ENCODE measurements around the gene TMPRSS9.

TMPRSS9 gene

DNA sequence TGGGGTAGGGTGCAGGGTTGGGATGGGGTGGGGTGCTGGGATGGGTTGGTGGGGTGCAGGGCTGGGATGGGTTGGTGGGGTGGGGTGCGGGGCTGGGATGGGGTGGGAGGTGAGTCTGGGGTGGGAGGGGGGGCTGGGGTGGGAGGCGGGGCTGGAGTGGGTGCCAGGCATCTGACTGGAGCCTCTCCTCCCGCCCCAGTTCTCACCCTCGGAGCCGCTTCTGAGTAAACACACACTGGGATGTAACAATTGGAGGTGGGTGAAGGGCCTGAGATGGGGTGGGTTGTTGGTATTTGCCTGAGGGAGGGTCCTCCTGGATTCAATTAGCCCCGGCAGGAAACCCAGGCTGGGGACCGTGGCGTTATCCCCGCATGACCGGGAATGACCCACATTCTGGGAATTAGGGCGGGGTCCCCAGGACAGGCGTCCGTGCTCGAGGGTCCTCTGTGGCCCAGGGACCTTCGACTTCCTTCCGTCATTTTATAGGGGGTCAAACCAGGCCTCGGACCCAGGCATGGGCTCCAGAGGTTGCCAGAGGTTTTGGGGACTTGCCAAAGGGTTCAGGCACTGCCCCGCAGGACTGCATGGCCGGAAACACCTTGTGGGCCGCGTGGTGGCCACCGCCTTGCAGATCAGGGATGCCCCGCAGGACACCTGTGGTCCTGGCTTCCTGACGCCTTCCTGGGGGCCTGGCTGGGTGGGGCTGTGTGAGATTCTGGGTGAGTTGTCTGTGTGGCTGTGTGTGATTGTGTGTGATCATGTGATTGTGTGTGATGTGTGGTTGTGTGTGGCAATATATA, 1.4 kb downstream of the TMPRSS9 start:
- DNase-seq (ENCODE audit: low read depth, low spot score): no peak

DNA sequence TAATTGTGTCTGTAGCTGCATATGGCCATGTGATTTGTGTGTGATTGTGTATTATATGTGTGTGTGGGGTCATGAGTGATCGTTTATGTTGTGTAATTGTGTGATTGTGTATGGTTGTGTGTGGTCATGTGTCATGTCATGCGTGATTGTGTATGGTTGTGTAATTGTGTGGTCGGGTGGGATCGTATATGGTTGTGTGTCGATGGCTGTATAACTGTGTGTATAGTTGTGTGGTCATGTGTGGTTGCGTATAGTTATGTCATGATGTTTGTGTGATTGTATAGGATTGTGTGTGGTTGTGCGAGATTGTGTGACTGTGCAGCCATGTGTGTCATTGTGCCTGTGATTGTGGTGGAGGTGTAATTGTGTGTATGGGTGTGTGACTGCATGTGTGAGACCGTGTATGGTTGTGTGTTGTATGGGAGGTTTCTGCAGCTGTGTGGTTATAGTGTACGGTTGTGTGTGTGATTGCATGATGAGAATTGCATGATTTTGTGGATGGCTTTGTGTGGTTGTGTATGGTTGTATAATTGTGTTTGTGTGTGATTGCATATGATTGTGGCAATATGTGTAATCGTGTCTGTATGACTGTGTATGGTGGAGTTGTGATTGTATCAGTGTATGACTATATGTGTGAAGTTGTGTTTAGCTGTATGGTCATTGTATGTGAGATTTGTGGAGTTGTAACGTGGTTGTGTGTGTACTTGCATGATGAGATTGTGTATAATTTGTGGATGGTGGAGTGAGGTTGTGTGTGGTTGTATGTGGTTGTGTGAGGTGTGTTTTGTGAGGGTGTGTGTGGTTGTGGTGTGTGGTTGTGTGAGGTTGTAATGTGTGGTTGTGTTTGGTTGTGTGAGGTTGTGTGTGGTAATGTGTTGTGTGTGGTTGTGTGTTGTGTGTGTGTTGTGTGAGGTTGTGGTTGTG, 2.2 kb downstream of the TMPRSS9 start:
- no peak for DNase-seq (ENCODE audit: low read depth, low spot score)

DNA sequence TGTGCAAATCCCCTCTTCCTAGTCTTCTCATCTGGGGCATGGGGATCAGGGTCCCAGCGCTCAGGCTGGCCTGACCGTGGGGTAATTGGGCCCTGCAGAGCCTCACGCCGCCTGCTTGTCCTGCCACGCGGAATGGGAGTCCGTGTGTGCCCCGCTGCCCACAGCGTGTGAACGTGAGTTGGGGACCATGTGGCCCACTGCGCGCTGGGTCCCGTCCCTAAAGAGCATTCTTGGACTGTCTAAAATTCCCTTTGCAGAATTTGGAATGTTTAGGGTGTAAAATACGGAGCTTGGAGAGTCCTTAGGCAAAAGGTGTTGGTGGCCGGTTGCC, 2.9 kb downstream of the TMPRSS9 start:
- no peak for DNase-seq (ENCODE audit: low read depth, low spot score)

DNA sequence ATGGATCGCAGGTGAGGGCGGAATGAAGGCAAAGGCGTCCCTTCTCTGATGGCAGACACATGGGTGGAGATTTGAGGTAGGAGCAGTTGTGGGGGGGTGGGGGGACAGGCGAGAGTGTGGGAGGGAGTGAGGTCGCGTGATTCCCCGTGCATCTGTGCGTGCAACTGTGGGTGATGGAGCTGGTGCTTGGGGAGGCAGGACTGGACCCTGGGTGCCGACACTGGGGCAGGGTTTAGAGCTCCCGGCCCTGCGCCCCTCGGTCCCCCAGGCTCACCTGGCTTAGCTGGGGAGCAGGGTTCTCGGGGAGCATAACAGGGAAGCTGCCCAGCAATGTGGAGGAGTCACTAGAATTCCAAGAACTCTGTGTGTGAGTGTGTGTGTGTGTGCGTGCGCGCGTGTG, 3.4 kb downstream of the TMPRSS9 start:
- no peak for DNase-seq (ENCODE audit: low read depth, low spot score)

DNA sequence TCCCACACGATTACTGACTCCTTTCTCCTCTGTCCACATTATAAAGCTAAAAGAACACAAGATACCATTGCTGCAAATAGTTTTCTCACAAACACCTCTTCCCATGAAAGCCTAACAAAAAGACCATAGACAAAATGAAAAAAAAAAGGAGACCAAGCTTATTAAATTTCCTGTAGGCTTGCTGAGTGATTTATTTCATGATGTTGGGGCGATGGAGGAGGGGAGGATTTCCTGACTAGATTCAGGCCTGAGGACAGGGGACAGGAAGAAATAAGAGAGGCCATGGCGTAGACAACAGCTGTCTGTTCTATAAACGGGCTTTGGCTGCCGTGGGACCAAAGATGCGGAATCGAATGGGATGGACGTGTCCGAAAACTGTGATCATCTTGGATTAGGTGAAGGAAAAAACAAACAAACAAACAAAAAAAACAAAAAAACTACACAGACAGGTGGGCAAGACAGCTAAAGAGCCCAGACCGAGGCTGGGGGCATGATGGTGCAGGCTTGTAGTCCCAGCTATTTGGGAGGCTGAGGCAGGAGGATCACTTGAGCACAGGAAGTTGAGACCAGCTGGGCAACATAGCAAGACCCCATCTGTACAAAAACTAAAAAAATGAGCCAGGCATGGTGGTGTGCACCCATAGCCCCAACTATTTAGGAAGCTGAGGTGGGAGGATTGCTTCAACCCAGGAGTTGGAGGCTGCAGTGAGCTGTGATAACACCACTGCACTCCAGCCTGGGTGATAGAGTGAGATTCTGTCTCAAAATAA, 5.3 kb downstream of the TMPRSS9 start:
- DNase-seq (ENCODE audit: low read depth, low spot score): no peak

DNA sequence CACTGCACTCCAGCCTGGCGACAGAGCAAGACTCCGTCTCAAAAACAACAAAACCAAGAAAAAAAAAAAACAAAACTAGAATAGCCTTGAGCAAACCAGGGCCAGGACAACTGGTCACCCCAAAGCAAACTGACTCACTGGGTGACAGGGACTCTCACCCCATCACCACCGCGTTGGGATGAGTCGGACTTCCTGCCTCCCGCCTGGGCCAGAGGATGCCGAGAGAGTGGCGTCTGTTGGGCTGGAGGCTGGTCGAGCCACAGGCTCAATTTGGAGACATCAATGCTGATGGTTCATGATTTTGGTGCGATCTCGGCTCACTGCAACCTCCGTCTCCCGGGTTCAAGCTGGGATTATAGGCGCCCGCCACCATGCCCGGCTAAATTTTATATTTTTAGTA, 11.6 kb downstream of the TMPRSS9 start:
- DNase-seq (ENCODE audit: low read depth, low spot score): no peak

DNA sequence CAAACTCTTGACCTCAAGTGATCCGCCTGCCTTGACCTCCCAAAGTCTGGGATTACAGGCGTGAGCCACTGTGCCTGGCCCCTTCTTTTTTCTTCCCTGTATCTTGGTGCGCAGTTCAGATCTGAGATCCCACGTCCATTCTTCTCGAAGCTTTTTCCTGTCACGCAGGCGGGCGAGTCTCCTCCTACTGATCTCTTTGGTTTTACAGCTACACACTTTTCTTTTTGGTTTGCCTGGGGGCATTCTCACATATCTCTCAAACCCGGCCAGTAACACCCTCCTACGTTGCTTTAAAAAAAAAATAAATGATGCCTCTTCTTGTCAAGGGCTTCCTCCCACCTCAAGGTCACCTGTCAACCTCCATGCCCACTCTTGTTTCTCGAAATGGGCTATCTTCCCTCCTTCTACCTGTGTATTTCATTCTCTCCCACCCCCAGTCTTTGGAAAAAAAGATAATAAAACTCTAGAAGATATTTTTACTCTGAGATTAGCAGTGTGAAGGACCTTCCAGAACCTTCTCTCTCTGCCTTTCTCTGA, 12.1 kb downstream of the TMPRSS9 start:
- no peak for DNase-seq (ENCODE audit: low read depth, low spot score)

DNA sequence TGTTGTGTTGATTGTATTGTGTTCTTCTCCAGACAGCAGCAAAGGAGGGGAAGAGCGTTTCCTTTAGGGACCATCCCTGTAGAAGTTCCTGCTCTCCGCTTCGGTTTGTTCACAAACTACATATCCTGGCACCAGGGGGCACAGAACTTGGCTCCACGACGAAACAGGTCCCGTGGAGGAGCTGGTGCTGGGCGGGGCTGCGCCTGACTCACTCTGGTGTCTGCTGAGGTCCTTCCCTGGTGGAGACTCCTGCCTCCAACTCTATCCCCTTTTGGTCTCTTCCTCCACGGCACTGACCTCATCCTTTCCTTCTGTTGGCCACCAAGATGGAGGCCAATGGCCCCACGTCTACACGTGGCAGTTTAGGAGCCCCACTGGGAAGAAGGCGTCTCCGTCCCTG, 14.7 kb downstream of the TMPRSS9 start:
- no peak for DNase-seq (ENCODE audit: low read depth, low spot score)

DNA sequence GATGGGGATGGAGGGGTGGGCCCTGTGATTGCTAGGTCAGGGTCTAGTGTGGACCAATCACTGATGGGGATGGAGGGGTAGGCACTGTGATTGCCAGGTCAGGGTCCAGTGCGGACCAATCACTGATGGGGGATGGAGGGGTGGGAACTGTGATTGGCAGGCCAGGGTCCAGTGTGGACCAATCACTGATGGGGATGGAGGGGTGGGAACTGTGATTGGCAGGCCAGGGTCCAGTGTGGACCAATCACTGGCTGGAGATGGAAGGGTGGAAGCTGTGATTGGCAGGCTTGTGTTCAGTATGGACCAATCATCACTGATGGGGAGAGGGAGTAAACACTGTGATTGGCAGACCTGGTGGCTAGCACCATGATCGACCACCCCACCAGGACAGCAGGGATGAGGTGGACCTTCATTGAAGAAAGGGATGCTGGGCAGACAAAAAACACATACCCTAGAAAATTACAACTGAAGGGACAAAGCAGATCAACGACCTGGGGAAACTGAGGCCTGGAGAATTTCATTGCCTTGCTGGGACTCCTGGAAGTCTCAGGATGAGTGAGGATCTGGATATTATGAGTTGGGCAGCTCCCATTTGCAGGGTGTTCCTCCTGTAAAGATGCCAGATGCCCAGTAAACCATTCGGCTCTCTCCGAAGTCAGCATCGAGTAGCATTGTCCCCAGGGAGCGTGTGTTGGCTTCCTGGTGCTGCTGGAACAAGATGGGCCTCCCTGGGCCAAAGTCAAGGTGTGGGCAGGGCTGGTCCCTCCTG, 15.5 kb downstream of the TMPRSS9 start:
- no peak for DNase-seq (ENCODE audit: low read depth, low spot score)

DNA sequence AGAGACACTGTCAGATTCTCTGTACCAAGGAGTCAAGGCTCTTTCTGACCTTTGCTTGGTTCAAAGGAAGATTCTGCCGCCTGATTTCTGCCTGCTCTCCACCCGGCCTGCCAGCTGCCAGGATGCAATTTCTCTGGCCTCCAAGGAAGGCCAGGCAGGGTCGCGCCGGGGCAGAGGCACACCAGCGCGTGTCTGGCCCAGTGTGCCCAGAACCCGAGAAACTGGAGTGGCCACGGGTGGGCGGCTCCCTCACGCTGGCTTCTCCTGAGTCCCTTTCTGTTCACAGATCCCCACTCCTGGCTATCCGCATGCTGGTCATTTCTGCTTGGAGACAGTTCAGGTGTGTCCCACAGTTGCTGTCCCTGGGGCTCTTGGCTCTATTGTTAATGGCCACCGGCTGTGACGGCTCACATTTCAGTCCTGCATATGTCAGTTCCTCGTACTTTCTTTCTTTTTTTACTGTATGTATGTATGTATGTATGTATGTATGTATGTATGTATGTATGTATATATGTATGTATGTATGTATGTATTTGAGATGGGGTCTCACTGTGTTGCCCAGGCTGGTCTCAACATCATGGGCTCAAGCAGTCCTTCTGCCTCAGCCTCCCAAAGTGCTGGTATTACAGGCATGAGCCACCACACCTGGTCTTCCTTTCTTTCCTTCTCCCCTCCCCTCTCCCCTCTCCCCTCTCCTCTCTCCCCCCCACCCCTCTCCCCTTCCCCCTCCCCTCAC, 16.9 kb downstream of the TMPRSS9 start:
- DNase-seq (ENCODE audit: low read depth, low spot score): no peak

DNA sequence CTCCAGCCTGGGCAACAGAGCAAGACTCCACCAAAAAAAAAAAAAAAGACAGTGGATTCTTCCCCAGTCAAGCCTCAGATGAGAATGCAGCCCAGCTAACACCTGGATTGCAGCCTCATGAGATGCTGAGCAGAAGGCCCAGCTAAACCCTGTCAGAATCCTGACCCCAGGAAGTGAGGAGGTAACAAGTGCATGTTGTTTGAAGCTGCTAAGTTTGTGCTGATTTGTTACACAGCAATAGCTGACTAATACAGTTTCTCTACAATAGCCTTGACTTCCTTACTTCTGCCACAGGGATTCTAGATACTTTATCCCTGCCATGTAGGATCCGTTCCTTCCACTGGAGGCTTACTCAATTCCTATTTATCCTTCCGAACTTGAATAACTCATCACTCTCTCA, 20.5 kb downstream of the TMPRSS9 start:
- no peak for DNase-seq (ENCODE audit: low read depth, low spot score)

DNA sequence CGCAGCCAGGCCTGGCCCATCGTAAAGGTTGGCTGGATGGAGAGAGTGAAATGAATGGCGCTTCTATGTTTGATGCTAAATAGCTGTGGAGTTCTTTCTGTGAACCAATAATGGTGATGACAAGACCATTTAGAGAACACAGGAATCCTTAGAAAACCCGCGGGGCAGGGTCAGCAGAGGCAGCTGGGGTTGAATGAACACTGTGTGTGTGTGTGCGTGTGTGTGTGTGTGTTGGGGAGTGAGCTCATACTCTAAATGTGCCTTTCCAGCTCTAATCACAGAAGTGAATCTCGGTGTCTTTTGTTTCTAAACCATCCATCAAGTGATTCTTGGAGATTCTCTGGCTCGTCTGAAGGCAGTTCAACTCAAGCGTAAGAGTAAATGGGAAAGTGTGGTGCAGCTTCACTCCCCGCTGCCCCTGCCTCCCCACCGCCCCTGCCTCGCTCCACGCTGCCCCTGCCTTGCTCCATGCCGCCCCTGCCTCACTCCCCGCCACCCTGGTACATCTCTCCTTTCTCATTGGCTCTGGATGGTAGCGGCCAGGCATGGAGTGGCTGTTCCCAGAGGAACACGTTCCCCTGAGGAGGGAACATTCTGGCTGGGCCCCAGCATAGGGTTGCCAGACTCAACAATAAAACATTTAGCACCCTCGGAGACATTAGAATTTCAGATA, 21.2 kb downstream of the TMPRSS9 start:
- DNase-seq (ENCODE audit: low read depth, low spot score): no peak

DNA sequence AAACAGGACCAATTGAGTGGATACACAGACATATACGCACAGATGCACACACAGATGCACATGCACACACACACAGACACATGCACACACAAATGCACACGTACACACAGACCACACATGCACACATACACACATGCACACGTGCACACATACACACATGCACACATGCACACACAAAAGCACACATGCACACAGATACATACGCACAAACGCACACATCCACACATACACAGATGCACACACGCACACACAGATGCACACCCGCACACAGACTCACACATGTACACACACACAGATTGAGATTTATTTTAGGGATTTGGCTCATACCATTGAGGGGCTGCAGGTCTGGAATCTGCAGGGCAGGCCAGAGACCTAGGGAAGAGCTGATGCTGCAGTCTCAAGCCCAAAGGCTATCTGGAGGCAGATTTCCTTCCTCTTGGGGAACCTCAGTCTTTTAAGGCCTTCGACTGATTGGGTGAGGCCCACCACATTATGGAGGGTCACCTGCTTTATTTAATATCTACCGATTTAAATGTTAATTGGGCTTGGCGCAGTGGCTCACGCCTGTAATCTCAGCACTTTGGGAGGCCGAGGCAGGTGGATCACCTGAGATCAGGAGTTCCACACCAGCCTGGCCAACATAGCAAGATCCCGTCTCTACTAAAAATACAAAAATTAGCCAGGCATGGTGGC, 22.6 kb downstream of the TMPRSS9 start:
- DNase-seq (ENCODE audit: low read depth, low spot score): no peak

DNA sequence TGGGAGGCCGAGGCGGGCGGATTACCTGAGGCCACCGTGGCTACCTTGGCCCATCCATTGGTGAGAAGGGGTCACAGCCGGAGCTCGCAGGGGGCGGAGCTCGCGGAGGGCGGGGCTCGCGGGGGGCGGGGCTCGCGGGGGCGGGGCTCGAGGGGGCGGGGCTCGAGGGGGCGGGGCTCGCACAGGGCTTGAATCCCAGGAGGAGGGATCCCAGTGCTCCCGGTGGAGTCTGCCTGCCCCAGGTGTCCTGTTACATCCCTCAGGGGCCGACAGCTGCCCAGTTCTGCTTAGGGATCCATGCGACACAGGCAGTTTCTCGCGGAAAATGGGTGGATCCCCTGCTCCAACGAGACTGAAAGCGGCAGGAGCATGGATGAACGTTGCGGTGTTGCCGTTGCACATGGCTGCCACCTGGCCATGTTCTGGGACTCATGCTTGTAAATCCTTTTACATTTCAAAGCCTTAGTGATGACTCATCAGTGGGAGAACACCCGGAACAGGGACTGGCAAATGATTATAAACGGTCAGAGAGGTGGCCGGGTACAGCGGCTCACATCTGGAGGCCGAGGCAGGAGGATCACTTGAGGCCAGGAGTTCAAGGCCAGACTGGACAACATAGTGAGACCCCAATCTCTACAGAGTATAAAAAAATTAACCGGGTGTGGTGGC, 25.1 kb downstream of the TMPRSS9 start:
- DNase-seq (ENCODE audit: low read depth, low spot score): no peak

DNA sequence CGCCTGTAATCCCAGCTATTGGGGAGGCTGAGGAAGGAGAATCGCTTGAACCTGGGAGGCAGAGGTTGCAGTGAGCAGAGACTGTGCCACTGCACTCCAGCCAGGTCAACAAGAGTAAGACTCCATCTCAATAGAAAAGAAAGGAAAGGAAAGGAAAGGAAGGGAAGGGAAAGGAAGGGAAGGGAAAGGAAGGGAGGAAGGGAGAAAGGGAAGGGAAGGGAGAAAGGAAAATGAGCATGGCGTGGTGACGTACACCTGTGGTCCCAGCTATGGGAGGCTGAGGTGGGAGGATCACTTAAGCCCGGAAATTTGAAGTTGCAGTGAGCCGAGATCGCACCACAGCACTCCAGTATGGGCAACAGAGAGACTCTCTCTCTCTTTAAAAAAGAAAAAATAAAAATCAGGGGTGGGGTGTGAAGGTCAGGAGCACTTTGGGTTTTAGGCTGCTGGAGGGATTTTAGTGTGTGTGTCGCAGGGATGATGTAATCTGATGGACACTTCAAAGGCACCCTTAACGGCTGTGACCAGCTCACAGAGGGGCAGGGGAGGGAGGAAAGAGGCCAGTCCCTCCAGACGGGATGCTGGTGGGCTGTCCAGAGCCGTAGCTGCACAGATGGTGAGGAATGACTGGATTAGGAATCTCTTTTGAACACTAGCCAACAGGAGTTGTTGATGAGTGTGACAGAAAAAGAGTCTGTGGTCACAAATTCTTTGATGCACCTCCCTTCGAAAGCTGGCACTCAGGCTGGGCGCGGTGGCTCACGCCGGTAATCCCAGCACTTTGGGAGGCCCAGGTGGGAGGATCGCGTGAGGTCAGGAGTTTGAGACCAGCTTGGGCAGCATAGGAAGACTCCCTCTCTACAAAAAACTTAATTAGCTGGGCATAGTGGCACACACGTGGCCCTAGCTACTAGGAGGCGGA, 27.6 kb downstream of the TMPRSS9 start:
- DNase-seq (ENCODE audit: low read depth, low spot score): no peak

DNA sequence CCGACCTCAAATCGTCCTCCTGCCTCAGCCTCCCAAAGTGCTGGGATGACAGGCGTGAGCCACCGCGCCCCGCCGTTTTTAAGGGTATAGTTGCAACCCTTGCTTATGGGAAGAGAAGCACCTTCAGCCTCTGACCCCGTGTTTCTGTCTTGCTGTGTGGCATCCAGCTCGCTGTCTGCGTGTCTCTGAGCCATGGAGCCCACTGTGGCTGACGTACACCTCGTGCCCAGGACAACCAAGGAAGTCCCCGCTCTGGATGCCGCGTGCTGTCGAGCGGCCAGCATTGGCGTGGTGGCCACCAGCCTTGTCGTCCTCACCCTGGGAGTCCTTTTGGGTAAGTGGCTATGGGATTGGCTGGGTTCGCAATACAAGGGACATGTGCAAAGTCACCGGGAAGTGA, 29.5 kb downstream of the TMPRSS9 start:
- no peak for DNase-seq (ENCODE audit: low read depth, low spot score)

DNA sequence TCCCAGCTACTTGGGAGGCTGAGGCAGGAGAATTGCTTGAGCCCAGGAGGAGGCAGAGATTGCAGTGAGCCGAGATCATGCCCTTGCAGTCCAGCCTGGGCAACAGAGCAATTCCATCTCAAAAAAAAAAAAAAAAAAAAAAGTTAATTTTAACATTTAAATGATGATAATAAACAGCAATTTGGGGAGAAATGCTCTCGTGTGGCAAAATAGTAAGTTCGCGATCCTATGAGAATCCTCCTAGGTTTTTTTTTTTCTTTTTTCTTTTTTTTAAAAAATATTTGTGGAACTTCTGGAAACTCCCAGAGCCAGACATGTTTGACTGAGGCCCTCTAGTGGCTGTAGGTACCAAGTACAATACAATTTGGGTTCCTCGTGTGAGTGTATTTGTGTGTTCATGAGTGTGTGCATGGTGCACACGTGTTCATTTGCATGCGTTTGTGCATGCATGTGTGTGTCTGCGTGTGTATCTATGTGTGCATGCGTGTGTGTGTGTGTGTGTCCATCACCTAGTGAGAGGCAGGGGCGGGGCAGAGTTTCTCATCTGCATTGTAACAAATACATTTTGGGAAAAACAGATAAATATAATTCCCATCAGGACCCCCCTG, 31.2 kb downstream of the TMPRSS9 start:
- DNase-seq (ENCODE audit: low read depth, low spot score): no peak

Data from activated naive CD8-positive, alpha-beta T cell treated with anti-CD3 and anti-CD28 coated beads, Interleukin-2, amount 50 U/mL, for 16 hours (primary cell).